ENCODE data around the gene TEDDM1.

Gene TEDDM1

DNA sequence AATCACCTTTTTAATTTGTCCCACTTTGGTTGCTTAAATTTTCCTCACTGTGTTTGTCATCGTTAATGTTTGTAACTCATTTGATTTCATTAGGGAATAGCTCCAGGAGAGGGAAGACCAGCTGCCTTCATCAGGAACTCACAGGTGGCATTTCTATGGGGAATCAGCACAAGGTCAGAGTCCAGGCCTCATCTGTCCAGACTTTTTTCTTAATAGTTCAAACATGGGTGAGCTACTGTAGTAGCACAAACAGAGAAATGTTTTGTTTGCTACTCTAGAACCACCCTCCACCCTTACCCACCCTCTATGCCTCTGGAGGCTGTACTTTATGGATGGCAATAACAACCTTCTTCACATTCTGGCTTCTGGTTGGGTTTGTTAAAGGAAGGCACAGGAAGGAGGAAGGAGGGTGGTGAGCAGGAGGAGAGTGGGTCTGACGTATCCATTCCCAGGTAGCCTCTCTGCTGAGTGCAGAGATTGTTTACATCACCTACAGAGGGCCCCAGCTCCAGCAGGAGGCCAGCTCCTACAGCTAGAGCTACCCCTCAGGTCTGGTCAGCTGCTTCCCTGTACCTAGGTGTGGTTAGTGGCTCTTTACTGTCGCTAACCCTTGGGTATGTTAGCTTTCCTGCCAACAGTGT is 8.1 kb upstream of the TEDDM1 start:
- H3K4me3 ChIP-seq (ENCODE audit: low read length): no peak overlapping the region
- no peak for DNase-seq (ENCODE audit: low read depth)
- TF ChIP-seq, protein P1, sequence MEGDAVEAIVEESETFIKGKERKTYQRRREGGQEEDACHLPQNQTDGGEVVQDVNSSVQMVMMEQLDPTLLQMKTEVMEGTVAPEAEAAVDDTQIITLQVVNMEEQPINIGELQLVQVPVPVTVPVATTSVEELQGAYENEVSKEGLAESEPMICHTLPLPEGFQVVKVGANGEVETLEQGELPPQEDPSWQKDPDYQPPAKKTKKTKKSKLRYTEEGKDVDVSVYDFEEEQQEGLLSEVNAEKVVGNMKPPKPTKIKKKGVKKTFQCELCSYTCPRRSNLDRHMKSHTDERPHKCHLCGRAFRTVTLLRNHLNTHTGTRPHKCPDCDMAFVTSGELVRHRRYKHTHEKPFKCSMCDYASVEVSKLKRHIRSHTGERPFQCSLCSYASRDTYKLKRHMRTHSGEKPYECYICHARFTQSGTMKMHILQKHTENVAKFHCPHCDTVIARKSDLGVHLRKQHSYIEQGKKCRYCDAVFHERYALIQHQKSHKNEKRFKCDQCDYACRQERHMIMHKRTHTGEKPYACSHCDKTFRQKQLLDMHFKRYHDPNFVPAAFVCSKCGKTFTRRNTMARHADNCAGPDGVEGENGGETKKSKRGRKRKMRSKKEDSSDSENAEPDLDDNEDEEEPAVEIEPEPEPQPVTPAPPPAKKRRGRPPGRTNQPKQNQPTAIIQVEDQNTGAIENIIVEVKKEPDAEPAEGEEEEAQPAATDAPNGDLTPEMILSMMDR (conservative IDR thresholded peaks at IDR 0.05; ENCODE audit: low read length): no peak

DNA sequence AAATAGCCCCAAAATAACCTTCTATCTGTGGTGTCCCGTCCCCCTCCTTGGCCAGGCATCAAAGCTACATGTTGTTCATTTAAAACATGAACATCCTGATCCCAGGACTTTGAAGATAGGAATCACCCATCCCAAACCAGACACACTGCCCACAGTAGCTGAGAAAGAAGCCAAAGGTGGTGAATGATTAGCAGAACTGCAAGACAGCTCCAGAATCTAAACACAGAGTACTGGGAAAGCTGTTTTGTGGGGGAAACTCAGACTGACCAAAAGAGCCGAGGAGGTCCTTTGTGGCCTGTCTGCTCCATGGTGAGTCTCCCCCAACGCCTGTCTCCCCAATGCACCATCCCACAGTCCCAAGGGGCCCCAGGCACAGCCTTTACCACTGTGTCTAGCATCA is 7.3 kb upstream of the TEDDM1 start:
- DNase-seq (ENCODE audit: low read depth): no peak
- H3K4me3 ChIP-seq (ENCODE audit: low read length): no peak overlapping the region
- TF ChIP-seq, protein P1 (conservative IDR thresholded peaks at IDR 0.05; ENCODE audit: low read length): no peak

DNA sequence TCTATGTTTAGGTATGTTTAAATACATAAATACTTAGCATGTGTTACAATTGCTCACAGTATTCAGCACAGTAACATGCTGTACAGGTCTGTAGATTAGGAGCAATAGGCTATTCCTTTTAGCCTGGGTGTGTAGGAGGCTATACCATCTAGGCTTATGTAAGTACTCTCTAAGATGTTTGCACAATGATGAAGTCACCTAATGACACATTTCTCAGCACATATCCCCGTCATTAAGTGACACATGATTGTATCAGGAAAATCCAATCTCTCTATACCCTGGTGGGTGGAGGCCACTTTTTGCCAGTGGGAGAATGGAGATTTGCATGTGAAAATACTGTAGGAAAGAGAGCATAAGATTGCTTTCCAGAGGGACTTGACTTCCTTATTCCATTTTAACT is 5.5 kb upstream of the TEDDM1 start:
- TF ChIP-seq, protein P1 (conservative IDR thresholded peaks at IDR 0.05; ENCODE audit: low read length): no peak
- H3K4me3 ChIP-seq (ENCODE audit: low read length): no peak overlapping the region
- no peak for DNase-seq (ENCODE audit: low read depth)

DNA sequence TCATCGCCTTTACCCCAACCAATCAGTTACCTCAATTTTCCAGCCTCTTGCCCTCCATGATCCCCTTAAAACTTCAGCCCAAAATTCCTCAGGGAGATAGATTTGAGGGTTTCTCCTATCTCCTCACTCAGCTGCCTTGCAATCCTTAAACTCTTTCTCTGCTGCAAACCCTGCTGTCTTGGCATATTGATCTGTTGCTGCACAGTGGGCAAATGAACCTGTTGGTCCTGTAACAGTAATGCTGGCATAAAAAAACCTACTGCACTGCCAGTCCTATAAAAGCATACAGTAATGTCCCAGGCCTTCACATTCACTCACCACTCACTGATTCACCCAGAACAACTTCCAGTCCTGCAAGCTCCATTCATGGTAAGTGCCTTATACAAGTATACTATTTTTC is 5.1 kb upstream of the TEDDM1 start:
- no peak overlapping the region for H3K4me3 ChIP-seq (ENCODE audit: low read length)
- DNase-seq (ENCODE audit: low read depth): no peak
- TF ChIP-seq, protein P1 (conservative IDR thresholded peaks at IDR 0.05; ENCODE audit: low read length): no peak

DNA sequence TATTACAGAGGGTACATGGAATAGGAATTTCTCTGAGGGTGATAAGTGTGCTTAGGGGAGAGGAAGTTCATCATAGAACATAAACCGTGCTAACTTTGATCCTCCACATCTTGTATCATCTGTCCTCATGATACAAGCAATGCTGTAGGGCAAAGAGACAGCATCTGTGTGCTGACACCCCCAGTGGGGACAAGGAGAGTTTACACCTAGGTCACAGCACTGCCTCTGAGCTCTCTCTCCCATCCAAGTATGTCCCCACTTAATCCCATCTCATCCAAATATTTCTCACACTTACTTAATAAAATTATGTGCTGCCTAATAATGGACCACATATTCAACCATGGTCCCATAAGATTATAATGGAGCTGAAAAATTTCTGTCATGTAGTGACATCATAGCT is 4.3 kb upstream of the TEDDM1 start:
- no peak for DNase-seq (ENCODE audit: low read depth)
- H3K4me3 ChIP-seq (ENCODE audit: low read length): no peak overlapping the region
- TF ChIP-seq, protein P1 (conservative IDR thresholded peaks at IDR 0.05; ENCODE audit: low read length): no peak

DNA sequence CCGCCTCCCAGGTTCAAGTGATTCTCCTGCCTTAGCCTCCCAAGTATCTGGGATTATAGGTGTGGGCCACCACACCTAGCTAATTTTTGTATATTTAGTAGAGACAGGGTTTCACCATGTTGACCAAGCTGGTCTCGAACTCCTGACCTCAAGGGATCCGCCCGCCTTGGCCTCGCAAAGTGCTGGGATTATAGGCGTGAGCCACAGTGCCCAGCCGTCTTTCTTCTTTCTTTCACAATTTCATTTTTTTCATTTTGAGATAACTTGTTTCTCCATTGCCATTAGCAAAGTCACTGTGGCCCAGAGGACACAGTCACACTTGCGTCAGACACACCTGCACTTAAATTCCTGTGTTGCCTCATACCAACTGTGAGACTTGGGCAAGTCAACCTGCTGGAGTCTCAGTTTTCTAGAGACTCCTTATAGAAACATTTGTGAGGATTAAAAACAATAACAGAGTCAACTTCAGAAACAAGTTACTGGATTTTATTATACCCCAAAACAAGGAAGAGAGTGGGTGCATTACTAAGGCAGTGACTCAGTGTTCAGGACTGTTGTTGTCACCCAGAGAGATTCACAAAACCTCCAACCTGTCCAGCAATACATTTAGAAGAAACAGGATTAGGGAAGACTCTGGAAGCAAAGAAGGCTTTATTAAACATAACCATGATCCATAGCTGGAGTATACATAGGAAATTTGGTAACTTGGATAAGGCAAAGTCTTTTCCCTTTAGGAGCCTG is 2.6 kb downstream of the TEDDM1 start:
- DNase-seq (ENCODE audit: low read depth): peak; percentile 16
- H3K4me3 ChIP-seq (ENCODE audit: low read length): no peak overlapping the region
- TF ChIP-seq, protein P1 (conservative IDR thresholded peaks at IDR 0.05; ENCODE audit: low read length): no peak

DNA sequence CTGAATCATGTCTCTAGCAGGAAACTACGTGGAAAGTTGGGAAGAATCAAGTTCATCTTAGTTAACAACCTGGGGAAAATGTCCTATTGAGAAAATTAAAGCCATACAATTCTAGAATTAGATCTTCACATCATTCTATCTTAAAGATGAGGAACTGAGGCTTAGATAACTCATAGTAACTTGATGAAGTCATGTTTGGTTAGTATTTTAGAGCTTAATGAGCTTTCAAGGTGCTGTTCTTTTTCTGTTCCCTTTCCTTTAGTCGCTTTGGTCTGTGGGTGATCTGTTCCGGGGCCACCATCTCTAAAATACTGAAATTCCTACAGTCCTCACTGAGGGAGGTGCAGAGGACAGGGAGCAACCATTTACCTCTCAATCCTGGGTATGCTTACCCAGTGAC is 4.6 kb downstream of the TEDDM1 start:
- no peak for DNase-seq (ENCODE audit: low read depth)
- no peak overlapping the region for H3K4me3 ChIP-seq (ENCODE audit: low read length)
- TF ChIP-seq, protein P1 (conservative IDR thresholded peaks at IDR 0.05; ENCODE audit: low read length): no peak

Data from AG10803 (cell line).